Middle frontal gyrus (tissue), 1 donor: Measurements from ENCODE around the gene C2orf72.
"Not testable (repeated sequence)": the region's sequence is repeated elsewhere in the genome, so short reads cannot be mapped to it uniquely, and the experiment has no call there.

ENCODE experiments used
- DNase-seq: peaks from one replicate; pipeline ENCODE4 v3.0.0-alpha.2; 2015; ENCODE audit warnings: low spot score; ENCODE audit errors: extremely low spot score

The C2orf72 gene

GRCh38 chr2:231043796-231044195 lies 6.5 kb downstream of the C2orf72 start:
- DNase-seq: no peak

- DNase-seq: no peak
Measured at GRCh38 chr2:231046916-231047273, 9.6 kb downstream of the C2orf72 start.

- peak; percentile 69 for DNase-seq
Measured at GRCh38 chr2:231047274-231047922, 10.1 kb downstream of the C2orf72 start.

GRCh38 chr2:231047923-231048915 lies 10.9 kb downstream of the C2orf72 start:
- DNase-seq: no peak

GRCh38 chr2:231049286-231050017 lies 12.1 kb downstream of the C2orf72 start:
- no peak for DNase-seq

- DNase-seq: no peak
Measured at GRCh38 chr2:231050018-231050901, 12.9 kb downstream of the C2orf72 start.

GRCh38 chr2:231051116-231051515 lies 13.8 kb downstream of the C2orf72 start:
- DNase-seq: no peak

- peak; percentile 78 for DNase-seq
Measured at GRCh38 chr2:231052494-231053451, 15.4 kb downstream of the C2orf72 start.

- no peak for DNase-seq
Measured at GRCh38 chr2:231053846-231054245, 16.5 kb downstream of the C2orf72 start.

- peak; percentile 85 for DNase-seq
Measured at GRCh38 chr2:231056453-231057416, 19.4 kb downstream of the C2orf72 start, which contains the start of gene PSMD1. PSMD1 (plus strand) TSS chr2:231056867; CDS start chr2:231057026, 159 bp downstream.

- DNase-seq: no peak
Measured at GRCh38 chr2:231057590-231057989, 20.3 kb downstream of the C2orf72 start.

GRCh38 chr2:231058761-231059550 lies 21.6 kb downstream of the C2orf72 start:
- DNase-seq: no peak

- DNase-seq: no peak
Measured at GRCh38 chr2:231059756-231060155, 22.4 kb downstream of the C2orf72 start.

- DNase-seq: no peak
Measured at GRCh38 chr2:231062776-231063175, 25.5 kb downstream of the C2orf72 start.

- no peak for DNase-seq
Measured at GRCh38 chr2:231063347-231063746, 26.0 kb downstream of the C2orf72 start.

- no peak for DNase-seq
Measured at GRCh38 chr2:231065966-231066365, 28.6 kb downstream of the C2orf72 start.

- DNase-seq: not testable (repeated sequence)
Measured at GRCh38 chr2:231067531-231067930, 30.2 kb downstream of the C2orf72 start.
